ENCODE results near the gene TM9SF2.
"Not testable (repeated sequence)": the region's sequence is repeated elsewhere in the genome, so short reads cannot be mapped to it uniquely, and the experiment has no call there.

The TM9SF2 gene

GRCh38 chr13:99542788-99543406 lies 41.6 kb downstream of the TM9SF2 start:
- no peak for DNase-seq

DNA sequence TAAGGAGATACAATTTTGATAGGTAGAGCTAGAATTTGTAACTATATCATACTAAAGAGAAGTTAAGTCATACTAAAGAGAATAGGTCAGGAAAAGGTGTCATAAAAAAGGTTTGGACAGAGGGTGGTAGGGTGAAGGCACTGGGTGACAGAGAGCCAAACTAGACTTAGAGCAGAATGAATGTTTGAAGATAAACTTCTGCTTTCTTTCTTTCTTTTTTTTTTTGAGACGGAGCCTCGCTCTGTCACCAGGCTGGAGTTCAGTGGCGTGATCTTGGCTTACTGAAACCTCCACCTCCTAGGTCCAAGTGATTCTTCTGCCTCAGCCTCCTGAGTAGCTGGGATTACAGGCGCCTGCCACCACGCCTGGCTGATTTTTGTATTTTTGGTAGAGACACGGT lies 44.1 kb downstream of the TM9SF2 start:
- DNase-seq = no peak

GRCh38 chr13:99545979-99546378 lies 44.7 kb downstream of the TM9SF2 start:
- no peak for DNase-seq

DNA sequence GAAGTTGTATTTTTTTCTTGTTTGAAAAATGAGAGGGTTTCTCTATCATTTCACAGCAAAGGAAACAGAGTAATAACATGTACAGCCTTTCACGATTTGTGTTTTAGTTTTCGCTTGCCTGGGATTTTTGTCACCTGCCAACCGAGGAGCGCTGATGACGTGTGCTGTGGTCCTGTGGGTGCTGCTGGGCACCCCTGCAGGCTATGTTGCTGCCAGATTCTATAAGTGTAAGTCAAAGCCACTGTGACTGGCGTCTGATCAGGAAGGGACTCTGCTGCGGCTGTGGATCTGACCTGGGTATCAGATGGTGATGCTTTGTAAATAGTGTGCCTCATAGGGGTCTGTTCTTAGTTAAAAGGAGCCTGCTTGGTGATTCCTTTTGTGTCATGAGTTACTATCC lies 45.6 kb downstream of the TM9SF2 start:
- no peak for DNase-seq

DNA sequence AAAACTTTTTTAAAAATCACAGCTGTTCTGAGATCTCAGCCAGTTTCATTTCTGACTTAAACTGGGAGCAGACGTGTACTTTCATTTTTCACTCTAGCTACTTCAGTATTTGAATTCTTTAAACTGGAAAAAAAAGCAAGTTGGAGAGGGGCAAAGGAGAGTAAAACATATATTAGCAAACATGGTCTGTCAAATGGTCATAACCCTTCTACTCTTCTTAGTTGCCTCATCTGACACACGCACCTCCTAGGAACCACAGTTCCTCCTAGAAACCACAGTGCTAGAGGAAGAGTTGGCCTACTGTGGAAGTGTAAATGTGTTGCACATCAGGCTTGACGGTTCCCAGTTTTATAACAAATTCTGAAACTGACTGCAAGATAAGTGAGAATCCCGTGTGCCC lies 47.2 kb downstream of the TM9SF2 start:
- no peak for DNase-seq

GRCh38 chr13:99553033-99553432 lies 51.8 kb downstream of the TM9SF2 start:
- DNase-seq = no peak

- DNase-seq = no peak
Measured at GRCh38 chr13:99555149-99555548, 53.9 kb downstream of the TM9SF2 start.

DNA sequence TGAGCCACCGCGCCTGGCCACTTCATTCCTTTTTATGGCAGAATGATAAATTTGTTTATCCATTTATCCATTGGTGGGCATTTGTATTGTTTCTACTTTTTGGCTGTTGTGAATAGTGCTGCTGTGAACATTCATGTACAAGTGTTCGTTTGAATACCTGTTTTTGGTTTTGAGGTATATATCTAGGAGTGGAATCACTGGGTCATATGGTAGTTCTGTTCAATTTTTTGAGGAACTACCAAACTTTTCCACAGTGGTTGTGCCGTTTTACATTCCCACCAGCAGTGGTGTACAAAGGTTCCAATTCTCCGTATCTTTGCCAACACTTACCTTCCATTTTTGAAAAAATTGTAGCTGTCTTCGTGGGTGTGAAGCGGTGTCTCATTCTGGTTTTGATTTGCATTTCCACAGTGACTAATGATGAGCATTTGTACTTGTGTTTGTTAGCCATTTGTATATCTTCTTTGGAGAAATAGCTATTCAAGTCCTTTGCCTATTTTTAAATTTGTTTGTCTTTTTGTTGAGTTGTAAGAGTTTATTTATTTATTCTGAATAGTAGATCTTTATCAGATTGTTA lies 55.7 kb downstream of the TM9SF2 start:
- DNase-seq = no peak

DNA sequence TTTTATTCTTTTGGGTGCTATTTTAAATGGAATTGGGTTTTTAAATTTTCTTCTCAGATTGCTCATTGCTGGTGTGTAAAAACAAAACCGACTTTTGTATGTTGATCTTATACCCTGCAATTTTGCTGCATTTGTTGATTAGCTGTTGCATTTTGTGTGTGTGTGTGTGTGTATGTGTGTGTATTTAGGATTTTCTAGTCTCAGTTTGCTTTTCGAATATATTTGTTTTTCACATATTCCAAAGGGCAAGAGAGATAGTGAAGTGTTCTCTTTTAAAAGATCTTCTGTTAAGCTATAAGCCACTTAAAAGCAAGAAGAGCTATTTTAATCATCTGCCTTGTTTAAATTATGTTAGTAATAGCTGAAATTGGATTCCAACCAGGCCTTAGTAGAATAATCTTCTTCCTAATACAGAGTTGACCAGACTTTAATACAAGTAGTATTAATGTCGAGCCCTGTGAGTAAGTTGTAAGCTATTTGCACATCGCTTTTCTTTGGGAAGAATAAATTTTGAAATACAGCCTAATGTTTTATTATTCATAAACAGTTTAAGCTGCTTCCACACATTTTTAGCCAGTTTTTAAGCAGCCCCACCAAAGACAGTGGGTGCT lies 57.4 kb downstream of the TM9SF2 start:
- no peak for DNase-seq

DNA sequence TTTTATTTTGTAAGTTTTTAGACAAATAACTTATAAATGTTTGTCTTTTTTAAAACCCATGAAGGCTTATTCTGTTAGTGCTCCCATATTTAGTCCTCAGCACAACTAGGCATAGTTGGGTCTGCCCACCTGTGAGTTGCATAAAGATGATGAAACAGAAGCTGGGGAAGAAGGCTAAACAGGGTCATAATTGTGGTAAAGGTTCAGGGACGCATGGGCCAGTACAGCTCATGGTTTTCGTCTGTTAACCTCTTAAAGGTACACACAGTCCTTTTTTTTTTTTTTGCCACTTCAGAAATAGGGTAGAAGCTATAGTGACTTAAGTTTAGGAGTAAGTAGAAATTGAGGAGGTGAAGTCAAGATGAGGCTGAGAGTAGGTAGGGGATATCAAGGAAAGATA lies 58.3 kb downstream of the TM9SF2 start:
- no peak for DNase-seq

DNA sequence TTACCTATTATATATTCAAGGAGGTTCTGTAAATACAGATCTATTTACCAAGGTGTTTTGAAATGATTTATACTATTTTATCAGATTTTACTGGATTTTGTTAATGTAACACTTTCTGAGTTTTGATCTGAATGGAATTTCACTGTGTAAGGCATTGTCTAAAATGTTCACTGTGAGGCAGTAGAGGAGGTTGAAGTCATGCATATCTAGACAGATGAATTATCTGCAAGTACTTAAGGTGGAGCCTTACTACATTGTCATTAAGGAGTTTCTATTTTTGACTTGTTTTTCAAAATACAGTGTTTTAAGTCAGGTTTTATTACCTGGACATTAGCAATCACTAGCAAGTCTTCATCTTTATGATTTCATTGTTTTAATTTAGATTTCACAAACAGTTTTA lies 62.1 kb downstream of the TM9SF2 start:
- DNase-seq = no peak

DNA sequence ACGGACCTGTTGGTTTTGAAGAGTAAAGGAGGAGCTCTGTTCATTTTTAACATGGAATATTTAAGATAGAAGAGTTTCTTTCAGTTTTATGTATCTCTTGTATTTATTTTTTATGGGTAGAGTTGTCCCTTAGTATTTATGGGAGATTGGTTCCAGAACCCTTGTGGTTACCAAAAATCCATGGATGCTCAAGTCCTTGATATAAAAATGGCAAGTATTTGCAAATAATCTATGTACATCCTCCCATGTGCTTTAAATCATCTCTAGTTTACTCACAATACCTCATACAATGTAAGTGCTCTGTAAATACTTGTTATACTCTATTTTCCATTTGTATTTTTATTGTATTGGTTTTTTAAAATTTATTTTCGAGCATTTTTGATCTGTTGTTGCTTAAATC lies 63.1 kb downstream of the TM9SF2 start:
- DNase-seq = no peak

DNA sequence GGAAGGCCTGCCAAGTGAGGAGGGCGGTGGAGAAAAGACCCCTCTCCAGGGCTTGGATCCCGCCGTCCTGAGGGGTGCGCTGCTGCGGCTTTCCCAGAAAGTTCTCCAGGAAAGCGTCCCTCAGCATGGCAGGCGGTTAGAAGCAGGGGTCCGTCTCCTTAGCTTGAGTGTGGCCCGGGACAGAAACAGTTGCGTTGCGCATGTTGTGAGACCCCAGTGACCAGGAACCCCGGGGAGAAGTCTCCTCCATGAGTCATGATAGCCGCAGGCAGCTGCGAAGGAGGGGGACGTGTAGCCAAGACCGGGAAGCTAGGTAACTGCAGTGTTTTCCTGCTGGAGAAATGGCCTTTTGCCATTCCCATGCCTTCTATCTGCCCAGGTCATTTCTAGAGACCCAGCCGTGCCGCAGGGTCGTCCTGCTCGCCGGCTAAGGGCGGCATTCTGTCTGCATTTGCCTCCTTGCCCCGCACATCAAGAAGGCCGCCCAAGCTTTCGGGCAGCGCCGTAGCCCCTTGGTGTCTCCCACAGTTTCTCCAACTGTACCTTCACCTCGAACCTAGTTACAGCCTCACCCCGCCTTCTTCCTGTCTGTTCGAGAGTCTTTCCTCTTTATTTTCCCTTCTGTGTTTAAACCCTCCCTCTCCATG lies 64.3 kb downstream of the TM9SF2 start:
- no peak for DNase-seq

DNA sequence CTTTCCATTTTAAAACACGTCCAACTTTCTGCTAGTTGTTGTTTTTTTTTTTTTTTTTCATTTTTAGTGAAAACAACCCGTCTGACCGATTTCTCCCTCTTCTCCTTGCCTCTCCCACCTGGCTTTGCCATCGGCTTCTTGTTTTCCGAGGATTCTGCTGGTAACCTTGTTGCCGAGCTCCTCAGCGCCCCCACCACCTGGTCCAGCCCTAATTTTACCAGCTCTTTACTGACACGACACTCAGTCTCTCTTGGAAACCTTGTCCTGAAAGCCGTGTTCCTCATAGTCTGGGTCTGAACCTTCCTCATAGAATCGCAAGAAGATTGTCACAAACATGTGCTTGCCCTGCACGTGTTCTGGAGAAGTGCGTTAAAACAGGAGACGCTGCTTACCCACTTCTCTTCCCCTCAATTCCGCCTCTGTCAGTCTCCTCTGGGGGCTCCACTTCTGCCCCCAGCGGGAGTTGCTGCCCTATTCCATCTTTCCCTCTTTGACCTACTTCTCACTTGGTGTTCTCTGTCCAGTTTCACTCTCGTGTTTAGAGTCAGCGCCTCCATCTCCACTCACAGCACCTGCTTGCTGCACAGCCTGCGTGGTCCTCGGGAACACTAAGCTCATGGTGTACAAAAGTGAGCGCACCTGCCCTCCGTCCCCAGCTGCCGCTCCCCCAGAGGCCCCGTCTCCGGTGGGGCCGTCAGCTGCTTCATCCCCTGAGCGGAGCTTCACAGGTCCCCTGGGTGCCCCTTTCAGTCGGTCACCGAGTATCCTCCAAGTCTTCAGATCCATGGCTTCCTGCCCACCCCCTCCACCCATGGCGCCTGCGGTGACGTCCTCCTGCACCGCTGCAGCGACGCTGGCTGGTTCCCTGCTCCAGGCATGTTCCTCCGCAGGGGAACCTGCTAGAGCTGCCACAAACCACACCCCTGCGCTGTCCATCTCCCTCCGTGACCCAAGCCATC lies 65.1 kb downstream of the TM9SF2 start:
- no peak for DNase-seq

GRCh38 chr13:99568901-99569300 lies 67.6 kb downstream of the TM9SF2 start:
- not testable (repeated sequence) for DNase-seq

- no peak for DNase-seq
Measured at GRCh38 chr13:99572131-99572530, 70.9 kb downstream of the TM9SF2 start.

DNA sequence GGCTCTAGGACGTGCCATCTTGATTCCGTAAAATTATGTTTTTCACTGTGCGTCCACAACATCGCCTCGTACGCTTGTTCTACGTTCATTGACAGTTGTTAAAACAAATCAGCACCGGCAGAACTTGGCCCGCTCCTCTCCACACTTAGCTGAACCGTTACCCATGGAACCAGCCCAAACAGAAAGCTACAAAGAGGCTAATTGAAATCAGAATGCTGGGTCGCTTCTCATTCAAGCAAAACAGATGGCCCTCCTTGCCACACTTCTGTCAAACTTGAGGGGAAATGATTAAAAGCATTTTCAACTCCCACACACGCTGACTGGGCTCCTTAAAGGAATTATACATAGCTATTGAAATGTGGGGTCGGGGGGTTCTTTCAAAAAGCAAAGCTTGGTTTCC lies 71.6 kb downstream of the TM9SF2 start:
- DNase-seq = no peak

DNA sequence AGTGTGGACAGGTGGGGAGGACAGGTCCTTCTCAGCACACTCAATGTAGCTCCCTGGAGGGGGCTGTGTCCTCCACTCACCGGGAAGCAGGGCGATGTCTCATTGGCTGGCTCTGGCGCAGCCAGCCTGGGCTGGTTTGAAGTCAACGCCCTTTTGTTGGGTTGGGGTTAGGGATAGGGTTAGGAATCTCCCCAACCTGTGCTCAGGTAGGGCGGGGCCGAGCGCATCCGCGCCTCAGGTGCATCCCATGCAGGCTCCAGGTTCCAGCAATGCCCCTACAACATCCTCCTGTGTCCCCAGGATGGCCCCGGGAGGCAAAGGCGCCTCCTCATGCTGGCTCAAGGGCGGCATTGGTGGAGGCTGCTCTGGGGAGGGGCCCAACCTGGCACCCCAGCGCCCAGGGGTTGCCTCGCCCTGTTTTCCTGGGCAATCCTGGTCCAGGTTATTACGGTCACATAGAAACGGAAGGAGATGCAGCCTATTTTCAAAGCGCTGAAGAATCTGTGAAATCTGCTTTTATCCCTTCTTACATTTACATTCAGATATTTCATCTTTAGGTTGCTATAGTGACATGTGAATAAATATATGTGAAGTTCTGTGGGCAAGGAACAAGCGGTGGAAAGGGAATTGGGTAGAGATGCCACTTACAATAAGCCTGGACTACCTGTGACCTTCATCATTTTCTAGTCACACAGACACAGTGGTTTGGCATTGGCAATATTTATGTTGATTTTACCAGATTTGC lies 74.3 kb downstream of the TM9SF2 start:
- no peak for DNase-seq

- DNase-seq = no peak
Measured at GRCh38 chr13:99577934-99578917, 77.0 kb downstream of the TM9SF2 start.

- no peak for DNase-seq
Measured at GRCh38 chr13:99580500-99581268, 79.4 kb downstream of the TM9SF2 start.

Measured in effector CD4-positive, alpha-beta T cell (primary cell).